ENCODE measurements around the gene TMEM184C.

DNA sequence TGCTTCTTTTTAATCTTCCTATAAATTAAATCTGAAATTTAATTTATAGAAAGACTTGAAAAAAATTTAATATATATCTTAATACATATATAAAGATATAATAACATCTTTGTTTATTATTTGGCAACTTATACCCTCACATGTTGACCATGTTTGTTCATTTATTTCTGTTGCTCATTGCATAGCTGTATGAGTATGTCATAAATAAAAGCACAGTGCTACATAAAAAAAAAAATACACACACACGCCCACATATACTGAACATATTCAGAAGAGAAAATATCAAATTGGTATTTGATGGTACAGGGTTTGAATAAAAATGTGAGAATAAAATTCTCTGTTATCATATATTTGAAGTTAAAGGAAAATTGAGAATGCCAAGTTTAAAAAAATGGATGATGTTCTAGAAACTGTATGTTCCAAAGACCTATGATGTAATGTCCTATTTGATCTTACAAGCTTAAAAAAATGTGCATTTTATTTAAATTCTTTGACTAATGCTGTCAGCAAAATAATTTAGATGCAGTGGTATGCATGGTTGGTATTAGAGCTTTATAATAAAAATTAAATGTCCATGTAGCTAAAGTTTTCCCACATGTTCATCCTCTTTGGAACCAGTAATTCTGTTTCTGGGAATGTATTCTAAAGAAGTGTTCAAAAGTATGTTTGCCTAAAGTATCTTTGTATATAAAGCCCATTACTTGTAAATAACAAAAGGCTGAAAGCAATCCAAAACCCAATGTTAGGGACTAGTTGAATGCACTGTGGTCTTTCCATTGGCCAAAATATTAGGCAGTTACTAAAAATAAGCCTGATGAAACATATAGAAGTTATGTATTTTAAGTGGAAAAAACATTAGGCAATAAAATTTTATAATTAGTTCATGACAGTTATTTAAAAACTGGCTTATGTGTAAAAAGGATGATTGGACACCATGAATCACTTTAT, 12.9 kb downstream of the TMEM184C start:
- TF ChIP-seq, protein P1, sequence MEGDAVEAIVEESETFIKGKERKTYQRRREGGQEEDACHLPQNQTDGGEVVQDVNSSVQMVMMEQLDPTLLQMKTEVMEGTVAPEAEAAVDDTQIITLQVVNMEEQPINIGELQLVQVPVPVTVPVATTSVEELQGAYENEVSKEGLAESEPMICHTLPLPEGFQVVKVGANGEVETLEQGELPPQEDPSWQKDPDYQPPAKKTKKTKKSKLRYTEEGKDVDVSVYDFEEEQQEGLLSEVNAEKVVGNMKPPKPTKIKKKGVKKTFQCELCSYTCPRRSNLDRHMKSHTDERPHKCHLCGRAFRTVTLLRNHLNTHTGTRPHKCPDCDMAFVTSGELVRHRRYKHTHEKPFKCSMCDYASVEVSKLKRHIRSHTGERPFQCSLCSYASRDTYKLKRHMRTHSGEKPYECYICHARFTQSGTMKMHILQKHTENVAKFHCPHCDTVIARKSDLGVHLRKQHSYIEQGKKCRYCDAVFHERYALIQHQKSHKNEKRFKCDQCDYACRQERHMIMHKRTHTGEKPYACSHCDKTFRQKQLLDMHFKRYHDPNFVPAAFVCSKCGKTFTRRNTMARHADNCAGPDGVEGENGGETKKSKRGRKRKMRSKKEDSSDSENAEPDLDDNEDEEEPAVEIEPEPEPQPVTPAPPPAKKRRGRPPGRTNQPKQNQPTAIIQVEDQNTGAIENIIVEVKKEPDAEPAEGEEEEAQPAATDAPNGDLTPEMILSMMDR (conservative IDR thresholded peaks at IDR 0.05), result no peak
- TF ChIP-seq ZFX (IDR thresholded peaks at IDR 0.05), result no peak

Data from C4-2B (cell line).